ENCODE data around the gene MCTP1.

DNA sequence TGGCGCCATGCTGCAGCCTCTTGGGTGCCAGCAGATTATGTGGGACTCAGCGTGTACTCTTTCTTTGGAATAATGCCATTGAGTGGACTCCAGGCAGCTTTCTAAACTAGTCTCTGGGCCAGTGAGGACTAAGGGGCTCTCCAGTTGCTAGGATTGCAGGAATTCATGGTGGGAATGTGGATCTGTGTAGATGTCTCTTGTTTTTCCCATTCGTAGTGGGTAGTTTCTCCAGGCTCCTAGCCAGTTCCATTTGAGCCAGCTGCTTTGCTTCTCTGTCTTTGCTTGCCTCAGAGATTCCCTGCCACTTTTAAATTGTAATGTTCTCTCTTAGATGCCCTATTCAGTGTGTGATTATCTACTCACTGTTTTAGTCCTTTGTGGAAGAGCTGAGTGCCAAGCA, 623.8 kb downstream of the MCTP1 start:
- TF ChIP-seq, protein P1, sequence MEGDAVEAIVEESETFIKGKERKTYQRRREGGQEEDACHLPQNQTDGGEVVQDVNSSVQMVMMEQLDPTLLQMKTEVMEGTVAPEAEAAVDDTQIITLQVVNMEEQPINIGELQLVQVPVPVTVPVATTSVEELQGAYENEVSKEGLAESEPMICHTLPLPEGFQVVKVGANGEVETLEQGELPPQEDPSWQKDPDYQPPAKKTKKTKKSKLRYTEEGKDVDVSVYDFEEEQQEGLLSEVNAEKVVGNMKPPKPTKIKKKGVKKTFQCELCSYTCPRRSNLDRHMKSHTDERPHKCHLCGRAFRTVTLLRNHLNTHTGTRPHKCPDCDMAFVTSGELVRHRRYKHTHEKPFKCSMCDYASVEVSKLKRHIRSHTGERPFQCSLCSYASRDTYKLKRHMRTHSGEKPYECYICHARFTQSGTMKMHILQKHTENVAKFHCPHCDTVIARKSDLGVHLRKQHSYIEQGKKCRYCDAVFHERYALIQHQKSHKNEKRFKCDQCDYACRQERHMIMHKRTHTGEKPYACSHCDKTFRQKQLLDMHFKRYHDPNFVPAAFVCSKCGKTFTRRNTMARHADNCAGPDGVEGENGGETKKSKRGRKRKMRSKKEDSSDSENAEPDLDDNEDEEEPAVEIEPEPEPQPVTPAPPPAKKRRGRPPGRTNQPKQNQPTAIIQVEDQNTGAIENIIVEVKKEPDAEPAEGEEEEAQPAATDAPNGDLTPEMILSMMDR (IDR thresholded peaks at IDR 0.05) = no peak
- no peak for TF ChIP-seq POLR2A (IDR thresholded peaks at IDR 0.05)
